Hematopoietic multipotent progenitor cell (in vitro differentiated cells): ENCODE measurements around the gene JMJD6. TPM values are rescaled to one million over a fixed set of nuclear protein-coding genes. Genes with fewer than 3 reads are reported as not detected.

ENCODE experiments used
- small RNA-seq: library from RNA; depleted of rRNA; stranded (forward); fragments of <200 nt; gene quantifications from one replicate; pipeline ENCODE3, GENCODE V24; 2012
- total RNA-seq: library from RNA; depleted of rRNA; stranded (reverse); fragments of >200 nt; gene quantifications from one replicate; pipeline ENCODE4 v1.2.3, GENCODE V29; 2012

The JMJD6 gene
- total RNA-seq, 1 donor: 16.7 TPM

Small RNAs within 50 kb of the gene (small RNA-seq; reads per million reads assigned to genes)
- not detected for gene AC005837.3
- gene RF02271: not detected
- not detected for gene RNU6-97P
- not detected for gene RNY4P36

Other genes with a start within 250 kb of the JMJD6 start
- 13.7 TPM for gene RHBDF2, start 225.2 kb downstream of the JMJD6 start, total RNA-seq
- 1.1 TPM for gene CYGB, start 188.9 kb downstream of the JMJD6 start, total RNA-seq
- gene PRCD, start 186.6 kb downstream of the JMJD6 start, total RNA-seq: 0.81 TPM
- gene ST6GALNAC2, start 140.7 kb downstream of the JMJD6 start, total RNA-seq: 0.81 TPM
- gene ST6GALNAC1, start 82.8 kb downstream of the JMJD6 start, total RNA-seq: 1.6 TPM
- gene MXRA7, start 15.6 kb downstream of the JMJD6 start, total RNA-seq: 3.2 TPM
- 43.4 TPM for gene METTL23, start 233 bp upstream of the JMJD6 start, total RNA-seq
- gene SRSF2, start 10.7 kb upstream of the JMJD6 start, total RNA-seq: 375 TPM
- gene MFSD11, start 11.5 kb upstream of the JMJD6 start, total RNA-seq: 26.7 TPM
- 0.27 TPM for gene MGAT5B, start 141.8 kb upstream of the JMJD6 start, total RNA-seq